Measurements from ENCODE around the gene FTMT. TPM values are rescaled to one million over a fixed set of nuclear protein-coding genes. Genes with fewer than 3 reads are reported as not detected.
"Not testable (repeated sequence)": the region's sequence is repeated elsewhere in the genome, so short reads cannot be mapped to it uniquely, and the experiment has no call there.

Gene FTMT
- total RNA-seq (2014; rRNA removed; shearing (Covaris generic)), result not detected in 2 replicates

DNA sequence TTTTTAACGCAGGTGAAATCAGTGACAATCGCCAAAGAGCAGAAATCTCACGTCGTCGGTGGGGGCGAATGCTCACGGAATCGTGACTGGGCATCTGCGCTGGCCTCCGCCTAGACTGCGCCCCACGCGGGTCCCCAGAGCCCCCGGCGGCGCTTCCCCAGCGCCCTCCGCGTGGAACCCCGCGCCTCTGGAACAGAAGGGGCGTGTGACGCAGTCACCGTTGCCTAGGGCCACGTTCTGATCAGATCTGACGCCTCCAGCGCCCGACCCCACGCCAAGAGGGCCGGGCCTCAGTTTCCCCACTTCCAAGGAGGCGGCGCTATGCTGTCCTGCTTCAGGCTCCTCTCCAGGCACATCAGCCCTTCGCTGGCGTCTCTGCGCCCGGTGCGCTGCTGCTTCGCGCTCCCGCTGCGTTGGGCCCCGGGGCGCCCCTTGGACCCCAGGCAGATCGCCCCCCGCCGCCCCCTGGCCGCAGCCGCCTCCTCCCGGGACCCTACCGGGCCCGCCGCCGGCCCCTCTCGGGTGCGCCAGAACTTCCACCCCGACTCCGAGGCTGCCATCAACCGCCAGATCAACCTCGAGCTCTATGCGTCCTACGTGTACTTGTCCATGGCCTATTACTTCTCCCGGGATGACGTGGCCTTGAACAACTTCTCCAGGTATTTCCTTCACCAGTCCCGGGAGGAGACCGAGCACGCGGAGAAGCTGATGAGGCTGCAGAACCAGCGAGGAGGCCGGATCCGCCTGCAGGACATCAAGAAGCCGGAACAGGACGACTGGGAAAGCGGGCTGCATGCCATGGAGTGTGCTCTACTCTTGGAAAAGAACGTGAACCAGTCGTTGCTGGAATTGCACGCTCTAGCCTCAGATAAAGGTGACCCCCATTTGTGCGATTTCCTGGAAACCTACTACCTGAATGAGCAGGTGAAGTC lies at the start of gene FTMT:
Gene FTMT (plus strand): TSS at position 240 of the 932 bp plus-strand sequence. CDS start 82 bp downstream, at position 322.
- in situ Hi-C loops (cut with HindIII; ENCODE audit: low sequenced_read_pairs), result no loop called here
- DNase-seq (ENCODE audit: low spot score), result no peak

DNA sequence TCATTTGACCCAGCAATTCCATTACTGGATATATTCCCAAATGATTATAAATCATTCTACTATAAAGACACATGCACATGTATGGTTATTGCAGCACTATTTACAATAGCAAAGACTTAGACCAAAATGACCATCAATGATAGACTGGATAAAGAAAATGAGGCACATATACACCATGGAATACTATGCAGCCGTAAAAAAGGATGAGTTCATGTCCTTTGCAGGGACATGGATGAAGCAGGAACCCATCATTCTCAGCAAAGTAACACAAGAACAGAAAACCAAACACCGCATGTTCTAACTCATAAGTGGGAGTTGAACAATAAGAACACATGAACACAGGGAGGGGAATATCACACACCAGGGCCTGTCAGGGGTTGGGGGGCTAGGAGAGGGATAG lies 46.4 kb upstream of the FTMT start:
- DNase-seq (ENCODE audit: low spot score); in situ Hi-C loops (cut with HindIII; ENCODE audit: low sequenced_read_pairs): not testable (repeated sequence)

DNA sequence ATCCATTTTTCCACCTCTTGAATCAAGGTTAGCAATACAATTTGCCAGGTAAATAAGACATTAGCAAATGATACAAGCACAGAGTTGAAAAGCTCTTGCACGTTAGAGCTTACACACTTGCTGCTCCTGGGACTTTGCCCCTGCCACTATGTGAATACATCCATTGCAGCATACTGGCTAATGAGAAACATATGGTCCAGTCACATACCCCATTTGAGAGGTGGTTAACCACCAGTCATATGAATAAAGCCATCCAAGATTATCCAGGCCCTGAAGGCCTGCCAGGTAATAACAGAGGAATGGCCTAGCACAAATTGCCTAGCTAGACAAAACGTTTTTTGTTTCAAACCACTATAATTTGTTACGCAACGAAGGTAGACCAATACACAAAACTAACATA lies 45.8 kb upstream of the FTMT start:
- no peak for DNase-seq (ENCODE audit: low spot score)
- in situ Hi-C loops (cut with HindIII; ENCODE audit: low sequenced_read_pairs), result no loop called here

DNA sequence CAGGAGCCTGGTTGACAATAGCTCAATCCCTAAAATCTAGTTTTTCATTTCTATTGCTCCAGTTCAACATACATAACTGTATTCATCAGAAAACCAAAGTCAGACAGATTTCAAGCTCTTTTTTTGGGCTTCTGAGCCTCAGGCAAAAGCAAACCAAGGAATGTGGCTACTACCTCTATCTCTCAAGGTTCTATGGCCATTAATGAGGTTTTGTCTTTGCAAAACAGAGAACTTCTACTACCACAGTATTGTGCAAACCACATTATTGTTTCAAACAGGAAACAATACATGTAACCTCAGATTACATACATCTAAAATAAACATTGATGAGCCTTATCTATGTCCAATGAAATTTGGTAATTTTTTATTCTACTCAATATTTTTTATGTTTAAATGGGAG lies 35.5 kb upstream of the FTMT start:
- in situ Hi-C loops (cut with HindIII; ENCODE audit: low sequenced_read_pairs), result no loop called here
- no peak for DNase-seq (ENCODE audit: low spot score)

DNA sequence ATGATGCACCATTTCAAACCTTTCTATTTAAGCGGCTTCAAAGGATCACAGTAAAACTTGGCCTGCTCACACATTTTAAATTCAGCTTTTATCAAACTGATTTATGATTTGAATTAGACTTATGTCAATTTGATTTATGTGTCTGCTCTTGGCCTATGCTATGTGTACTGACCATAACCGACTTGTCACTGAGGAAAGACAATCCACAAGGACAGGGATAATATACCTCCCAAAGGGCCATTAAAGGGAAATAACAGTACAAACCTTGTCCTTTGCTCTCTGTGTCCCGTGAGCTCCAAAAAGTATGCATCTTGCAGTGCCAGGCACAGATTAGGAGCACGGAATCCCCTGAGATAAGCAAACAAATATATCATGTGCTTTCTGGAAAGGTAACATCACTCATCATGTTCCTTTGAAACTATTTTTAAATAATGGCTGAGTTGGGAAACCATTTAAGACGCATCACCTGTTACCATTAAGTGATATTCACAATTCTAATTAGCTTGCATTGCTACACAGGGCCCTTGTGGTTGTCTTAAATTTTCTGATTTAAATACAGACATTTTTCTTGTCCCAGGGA lies 31.9 kb upstream of the FTMT start:
- DNase-seq (ENCODE audit: low spot score), result no peak
- in situ Hi-C loops (cut with HindIII; ENCODE audit: low sequenced_read_pairs), result no loop called here

DNA sequence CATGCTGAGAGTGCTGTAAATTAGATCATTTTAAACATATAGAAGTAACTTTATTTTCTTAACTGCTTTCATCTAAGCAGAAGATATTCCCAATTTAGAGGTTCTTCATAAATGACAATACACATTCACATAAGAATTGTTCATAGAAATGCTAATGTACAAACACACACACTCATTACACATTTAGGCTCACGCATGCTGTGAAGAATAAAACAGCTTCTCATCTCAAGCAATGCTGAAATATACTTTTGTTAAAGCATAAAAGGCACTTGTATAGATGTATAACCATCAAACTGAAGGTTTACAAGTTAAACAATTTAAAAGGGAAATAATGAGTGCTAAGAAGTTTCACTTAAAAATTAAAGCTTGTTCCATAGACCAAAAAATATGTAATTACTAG lies 18.1 kb upstream of the FTMT start:
- in situ Hi-C loops (cut with HindIII; ENCODE audit: low sequenced_read_pairs), result no loop called here
- no peak for DNase-seq (ENCODE audit: low spot score)

DNA sequence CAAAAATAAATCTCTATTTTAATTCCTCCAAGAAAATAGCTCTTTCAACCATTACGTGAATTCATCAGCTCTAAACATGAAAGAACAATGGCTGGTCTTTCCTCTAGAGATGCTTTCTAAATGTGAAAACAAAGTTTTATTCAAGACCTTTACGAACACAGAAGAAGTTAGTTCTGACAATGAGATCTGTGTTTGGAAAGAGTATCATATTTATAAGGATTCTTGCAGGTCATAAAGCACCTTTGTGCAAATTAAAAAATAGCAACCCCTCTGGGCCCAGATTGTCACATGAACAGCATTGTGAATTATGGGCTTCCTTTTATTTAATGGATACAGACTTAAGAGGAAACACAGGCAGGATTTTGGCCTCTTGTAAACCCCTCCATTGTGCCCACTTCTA lies 17.7 kb upstream of the FTMT start:
- in situ Hi-C loops (cut with HindIII; ENCODE audit: low sequenced_read_pairs), result no loop called here

DNA sequence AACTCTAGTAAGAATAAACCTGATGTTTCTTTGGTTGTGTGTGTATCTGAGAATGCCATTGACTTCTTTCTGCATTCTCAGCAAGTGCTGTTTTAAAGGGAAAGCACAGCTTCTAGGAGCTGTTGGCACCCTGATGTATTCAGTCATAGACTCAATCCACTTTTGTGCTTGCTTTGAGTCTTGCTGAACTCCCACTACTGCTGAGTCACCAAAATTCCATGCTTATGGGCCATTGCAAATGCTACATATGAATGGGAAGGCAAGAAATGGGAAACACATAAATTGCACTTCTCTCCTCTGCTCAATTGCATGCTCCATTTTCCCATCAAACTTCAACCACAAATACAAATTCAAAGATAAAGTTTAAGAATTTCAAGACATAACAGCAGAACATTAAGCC lies 9.8 kb upstream of the FTMT start:
- in situ Hi-C loops (cut with HindIII; ENCODE audit: low sequenced_read_pairs), result no loop called here
- no peak for DNase-seq (ENCODE audit: low spot score)

More for the DNA sequence above, 17.7 kb upstream of the FTMT start:
- DNase-seq (ENCODE audit: low spot score), result no peak

DNA sequence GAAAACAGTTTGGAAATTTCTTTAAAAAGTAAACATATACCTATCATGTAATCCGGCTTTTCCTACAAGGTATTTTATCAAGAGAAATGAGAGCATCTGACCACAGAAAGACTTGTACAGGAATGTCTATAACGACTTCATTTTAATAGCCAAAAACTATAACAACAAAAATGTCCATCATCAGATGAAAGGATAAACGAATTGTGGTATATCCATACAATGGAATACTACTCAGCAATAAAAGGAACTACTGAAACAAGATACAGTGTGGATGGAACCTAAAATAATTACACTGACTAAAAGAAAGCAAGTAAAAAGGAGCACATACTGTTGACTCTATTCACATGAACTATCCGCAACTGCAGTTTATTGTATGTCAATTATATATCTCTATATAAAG lies 1.4 kb upstream of the FTMT start:
- no peak for DNase-seq (ENCODE audit: low spot score)
- in situ Hi-C loops (cut with HindIII; ENCODE audit: low sequenced_read_pairs), result no loop called here

DNA sequence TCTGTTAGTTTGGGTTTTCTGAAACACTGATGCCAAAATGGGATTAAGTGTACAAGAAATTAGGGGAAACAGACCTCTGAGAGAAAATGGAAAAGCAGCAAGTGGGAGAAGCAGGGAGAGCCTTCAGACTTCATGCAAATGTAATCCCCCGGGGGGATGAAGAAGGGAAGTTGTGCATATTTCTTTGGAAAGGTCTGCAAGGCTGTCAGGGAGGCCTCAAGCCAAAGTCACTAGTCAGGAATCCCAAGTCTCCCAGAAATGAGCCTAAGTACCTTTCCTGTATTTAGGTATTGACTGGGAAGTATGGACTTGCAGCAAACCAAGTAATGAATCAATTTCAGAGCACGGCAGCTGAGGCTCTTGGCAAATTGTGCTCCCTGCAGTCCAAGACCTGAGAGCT lies 2.2 kb downstream of the FTMT start:
- no peak for DNase-seq (ENCODE audit: low spot score)

DNA sequence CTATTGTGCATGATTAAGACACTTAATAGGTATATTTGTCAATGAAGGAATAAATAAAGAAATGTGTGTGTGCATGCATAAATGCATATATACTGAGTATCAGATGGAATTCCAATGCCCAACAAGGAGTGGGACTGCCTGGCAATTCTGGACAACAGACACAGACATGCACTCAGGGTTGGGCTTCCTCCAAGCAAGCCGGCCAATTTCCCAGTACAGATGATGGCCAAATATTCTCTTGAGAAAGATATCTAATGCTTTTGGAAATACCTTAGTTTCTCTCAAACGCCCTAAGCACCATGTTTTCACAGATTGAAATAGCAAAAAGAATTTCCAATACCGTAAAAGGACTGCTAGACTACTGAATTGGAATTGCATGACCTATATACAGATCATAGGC lies 11.1 kb downstream of the FTMT start:
- DNase-seq (ENCODE audit: low spot score), result no peak
- in situ Hi-C loops (cut with HindIII; ENCODE audit: low sequenced_read_pairs), result no loop called here

More for the DNA sequence above, 2.2 kb downstream of the FTMT start:
- in situ Hi-C loops (cut with HindIII; ENCODE audit: low sequenced_read_pairs), result no loop called here

DNA sequence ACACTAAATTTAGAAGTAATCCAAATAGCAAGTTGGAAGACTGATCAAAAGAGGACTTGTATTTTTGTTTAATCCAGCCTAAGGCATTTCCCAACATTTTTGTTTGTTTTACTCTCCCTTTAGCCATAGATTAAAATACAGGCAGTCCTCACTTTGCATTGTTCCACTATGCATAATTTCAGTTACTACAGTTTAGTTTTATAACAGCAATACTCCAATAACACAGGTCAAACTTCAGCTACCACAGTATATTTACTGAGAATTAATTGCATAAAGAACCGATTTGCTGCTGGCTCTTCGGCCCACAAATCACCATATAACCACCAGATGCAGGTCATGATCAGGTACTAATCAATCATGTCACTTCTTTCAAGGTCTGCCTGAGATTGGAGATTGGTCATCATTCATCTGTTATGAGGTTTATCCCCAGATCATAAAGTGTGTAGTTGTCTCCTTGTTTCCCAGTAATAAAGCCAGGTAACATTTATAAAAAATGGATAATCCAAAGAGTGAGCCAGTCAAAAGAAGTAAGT lies 12.1 kb downstream of the FTMT start:
- DNase-seq (ENCODE audit: low spot score), result no peak
- in situ Hi-C loops (cut with HindIII; ENCODE audit: low sequenced_read_pairs), result no loop called here

DNA sequence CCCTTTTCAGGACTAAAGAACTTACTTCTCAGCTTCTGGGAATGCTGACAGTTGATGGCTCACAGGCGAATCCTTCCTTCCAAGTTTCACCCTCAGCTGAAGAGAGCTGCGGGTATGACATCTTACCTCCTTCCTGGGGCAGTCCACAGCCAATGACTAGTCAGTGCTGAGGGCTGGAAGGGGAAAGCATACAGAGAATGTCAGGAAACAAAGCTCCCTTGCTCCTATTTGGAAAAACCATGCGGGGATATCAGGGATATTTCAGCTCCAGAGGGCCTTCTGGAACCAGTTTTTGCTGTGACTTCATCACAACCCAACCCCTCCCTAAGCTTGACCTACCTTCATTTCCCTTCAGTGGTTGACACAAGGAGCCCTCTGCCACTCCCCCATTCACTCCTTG lies 15.7 kb downstream of the FTMT start:
- in situ Hi-C loops (cut with HindIII; ENCODE audit: low sequenced_read_pairs), result no loop called here
- DNase-seq (ENCODE audit: low spot score), result no peak

DNA sequence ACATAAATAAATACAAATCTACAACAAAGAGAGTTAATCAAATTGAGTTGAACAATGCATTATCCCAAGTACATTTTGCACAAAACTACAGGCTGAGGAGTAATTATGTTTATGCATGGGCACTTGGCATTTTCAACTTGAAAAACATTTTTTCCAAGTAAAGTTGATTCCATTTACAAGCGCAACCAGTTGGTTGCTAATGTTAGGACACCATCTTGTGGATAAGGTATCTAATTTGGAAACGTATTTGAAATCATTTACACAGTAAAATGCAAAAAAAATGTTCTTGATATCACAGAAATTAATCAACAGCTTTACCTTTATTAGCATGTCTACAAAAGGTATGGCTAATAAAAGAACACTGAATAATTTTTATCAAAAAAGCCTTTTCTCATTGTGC lies 18.8 kb downstream of the FTMT start:
- in situ Hi-C loops (cut with HindIII; ENCODE audit: low sequenced_read_pairs), result no loop called here
- DNase-seq (ENCODE audit: low spot score), result peak; percentile 9

DNA sequence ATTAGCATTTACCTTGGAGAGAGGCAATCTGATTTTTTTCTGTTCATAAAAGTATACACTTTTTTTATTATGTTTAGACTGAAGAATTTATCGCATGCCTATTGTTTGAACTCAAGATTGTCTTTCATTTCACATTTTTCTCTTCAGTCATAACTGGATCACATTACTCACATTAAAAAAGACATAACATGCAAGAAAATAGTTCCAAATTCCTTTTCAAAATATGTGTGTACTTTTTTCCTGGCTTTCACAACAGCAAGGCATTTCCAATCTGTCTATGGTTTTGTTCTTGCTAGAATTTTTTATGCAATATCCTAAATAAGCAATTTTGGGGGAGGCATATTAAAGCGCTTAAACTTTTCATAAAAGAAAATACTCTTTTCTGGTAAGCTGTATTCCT lies 21.2 kb downstream of the FTMT start:
- in situ Hi-C loops (cut with HindIII; ENCODE audit: low sequenced_read_pairs), result no loop called here
- DNase-seq (ENCODE audit: low spot score), result no peak

DNA sequence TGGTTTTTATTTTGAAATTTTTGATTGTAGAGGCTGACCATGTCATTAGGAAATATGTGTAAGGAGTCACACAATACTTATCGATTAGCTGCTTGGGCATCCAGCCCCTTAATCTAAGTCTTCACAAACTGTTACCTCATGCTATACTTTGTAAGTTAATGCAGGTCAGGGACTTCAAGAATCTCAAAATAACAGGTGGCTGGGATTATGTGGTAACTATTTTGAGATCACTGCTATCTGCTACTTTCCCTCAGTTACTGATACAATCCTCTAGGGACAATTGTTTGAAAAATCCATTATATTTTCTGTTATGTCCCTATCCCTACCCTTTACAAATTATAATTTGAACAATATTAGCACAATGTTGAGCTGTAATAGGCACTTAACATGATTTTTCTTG lies 21.7 kb downstream of the FTMT start:
- in situ Hi-C loops (cut with HindIII; ENCODE audit: low sequenced_read_pairs), result no loop called here
- DNase-seq (ENCODE audit: low spot score), result no peak

DNA sequence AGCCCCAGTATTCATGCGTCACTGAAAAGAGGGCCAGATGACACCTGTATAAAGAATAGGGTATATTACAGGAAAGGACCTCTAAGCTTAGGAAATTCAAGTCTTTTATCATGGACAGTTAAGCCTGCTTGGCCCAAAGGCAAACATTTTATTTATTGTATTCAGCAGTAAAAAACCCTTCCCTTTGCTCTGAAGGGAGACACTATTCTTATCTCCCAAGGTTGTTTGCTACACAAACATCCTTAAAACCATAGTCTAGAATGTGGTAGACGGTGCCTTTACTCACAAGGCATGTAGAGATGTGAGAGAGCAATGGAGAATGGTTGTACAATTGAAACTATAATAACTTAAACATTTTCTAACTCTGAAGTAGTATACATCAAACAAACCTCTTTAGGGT lies 33.9 kb downstream of the FTMT start:
- no peak for DNase-seq (ENCODE audit: low spot score)
- in situ Hi-C loops (cut with HindIII; ENCODE audit: low sequenced_read_pairs), result no loop called here

DNA sequence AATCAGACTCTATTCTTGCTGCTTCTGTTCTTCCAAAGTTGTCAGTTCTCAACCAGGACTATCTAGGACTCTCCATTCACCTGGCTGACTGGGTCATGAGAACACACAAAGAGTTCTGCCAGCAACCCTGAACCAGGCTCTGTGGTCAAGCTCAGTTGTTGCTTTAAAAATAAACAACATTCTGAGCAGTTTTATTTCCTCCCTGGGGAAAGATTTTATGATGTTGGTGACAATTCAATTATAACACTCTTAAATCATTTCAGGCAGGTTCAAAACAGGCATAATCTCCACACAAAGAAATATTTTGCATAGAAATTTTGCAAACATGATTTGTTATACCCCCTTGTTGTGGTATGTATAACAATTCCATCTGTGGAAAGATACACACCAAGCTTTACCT lies 36.0 kb downstream of the FTMT start:
- in situ Hi-C loops (cut with HindIII; ENCODE audit: low sequenced_read_pairs), result no loop called here
- no peak for DNase-seq (ENCODE audit: low spot score)

DNA sequence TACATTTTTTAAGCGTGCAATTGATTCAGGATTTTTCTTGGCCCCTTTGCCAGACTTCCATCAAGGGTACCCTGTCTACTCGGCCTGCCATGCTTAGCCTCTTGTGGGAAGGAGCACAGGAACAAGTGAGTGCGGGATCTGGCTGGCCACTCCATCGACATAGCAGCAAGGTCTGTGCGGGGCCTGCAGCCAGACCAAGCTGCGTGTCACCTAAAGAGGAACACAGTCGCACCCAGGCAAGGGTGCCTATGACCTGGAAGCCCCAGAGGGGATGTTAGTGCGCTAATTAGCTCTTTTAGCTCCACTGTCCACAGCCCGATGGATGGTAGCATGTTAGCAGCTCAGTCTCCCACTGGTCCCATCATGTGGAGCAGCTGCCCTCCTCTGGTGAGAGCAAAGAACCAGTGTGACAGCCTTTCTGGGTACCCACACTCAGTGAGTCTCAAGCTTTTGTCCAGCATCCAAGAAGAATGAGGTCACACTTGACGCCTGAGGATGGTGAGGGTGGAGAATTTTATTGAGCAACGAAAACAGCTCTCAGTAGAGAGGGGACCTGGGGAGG lies 38.7 kb downstream of the FTMT start:
- in situ Hi-C loops (cut with HindIII; ENCODE audit: low sequenced_read_pairs), result no loop called here
- no peak for DNase-seq (ENCODE audit: low spot score)

DNA sequence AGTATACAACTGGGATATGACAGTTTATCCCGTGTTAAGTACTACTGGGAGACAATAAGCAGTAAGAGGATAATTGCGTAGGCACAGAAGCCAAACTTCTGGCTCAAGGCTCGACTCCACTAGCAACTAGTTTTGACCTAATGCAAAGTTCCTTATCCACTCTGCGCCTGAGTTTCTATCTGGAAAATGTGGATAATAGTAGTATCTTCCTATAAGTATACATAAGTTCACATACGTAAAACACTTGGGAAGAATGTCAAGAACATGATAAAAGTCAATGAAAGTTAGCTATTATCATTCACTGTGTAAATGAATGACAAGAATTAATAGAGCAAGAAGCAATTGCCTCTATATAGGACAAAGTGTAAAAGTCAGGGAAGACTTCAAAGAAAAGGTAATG lies 45.7 kb downstream of the FTMT start:
- no peak for DNase-seq (ENCODE audit: low spot score)
- in situ Hi-C loops (cut with HindIII; ENCODE audit: low sequenced_read_pairs), result no loop called here

Data from G401 (cell line).